ENCODE data around the gene SLC25A41. TPM values are rescaled to one million over a fixed set of nuclear protein-coding genes. Genes with fewer than 3 reads are reported as not detected.

Gene SLC25A41
- total RNA-seq: not detected in 2 replicates

GRCh38 chr19:6433663-6434062, at the start of gene SLC25A41:
Gene SLC25A41, minus strand, starts transcription at chr19:6433763. Its CDS starts 70 bp downstream, at chr19:6433693.

GRCh38 chr19:6481541-6482342, 48.2 kb upstream of the SLC25A41 start, which contains the start of gene DENND1C:
Gene DENND1C, minus strand, starts transcription at chr19:6481787. Its CDS starts 92 bp downstream, at chr19:6481695.

GRCh38 chr19:6464070-6464873, 30.7 kb upstream of the SLC25A41 start, which contains the start of gene CRB3:
Gene CRB3, plus strand, starts transcription at chr19:6464271. Its CDS starts 431 bp downstream, at chr19:6464702.

GRCh38 chr19:6459262-6460098, 25.9 kb upstream of the SLC25A41 start, which contains the start of gene SLC25A23:
Gene SLC25A23, minus strand, starts transcription at chr19:6459792. Its CDS starts 164 bp downstream, at chr19:6459628.

GRCh38 chr19:6424195-6424938, 9.2 kb downstream of the SLC25A41 start, which contains the start of gene KHSRP:
Gene KHSRP, minus strand, starts transcription at chr19:6424811. Its CDS starts 110 bp downstream, at chr19:6424701.

GRCh38 chr19:6393074-6393982, 40.2 kb downstream of the SLC25A41 start, which contains the start of gene GTF2F1:
Gene GTF2F1, minus strand, starts transcription at chr19:6393164. Its CDS starts 169 bp downstream, at chr19:6392995.

Other genes starting within 250 kb of the SLC25A41 start
- gene MLLT1, start 153.8 kb downstream of the SLC25A41 start, total RNA-seq: 15.7 and 20.3 TPM in 2 replicates
- gene ACER1, start 100.2 kb downstream of the SLC25A41 start, total RNA-seq: not detected in 2 replicates
- gene CLPP, start 72.2 kb downstream of the SLC25A41 start, total RNA-seq: 131 and 155 TPM in 2 replicates
- gene ALKBH7, start 61.0 kb downstream of the SLC25A41 start, total RNA-seq: 37.8 and 64.3 TPM in 2 replicates
- 0.19 and 1.4 TPM in 2 replicates for gene PSPN, start 57.8 kb downstream of the SLC25A41 start, total RNA-seq
- 43.5 and 52.1 TPM in 2 replicates for gene GTF2F1, start 40.6 kb downstream of the SLC25A41 start, total RNA-seq
- 120 and 172 TPM in 2 replicates for gene KHSRP, start 9.0 kb downstream of the SLC25A41 start, total RNA-seq
- 43.7 and 50.1 TPM in 2 replicates for gene SLC25A23, start 26.0 kb upstream of the SLC25A41 start, total RNA-seq
- gene CRB3, start 30.5 kb upstream of the SLC25A41 start, total RNA-seq: 30.4 and 36.9 TPM in 2 replicates
- gene DENND1C, start 48.0 kb upstream of the SLC25A41 start, total RNA-seq: 0.05 and 0.14 TPM in 2 replicates
- gene TUBB4A, start 68.5 kb upstream of the SLC25A41 start, total RNA-seq: 0.14 TPM in 1 of 2 replicates, not detected in the other
- gene TNFSF9, start 97.3 kb upstream of the SLC25A41 start, total RNA-seq: 31.6 and 32.9 TPM in 2 replicates
- gene CD70, start 157.4 kb upstream of the SLC25A41 start, total RNA-seq: 0.35 TPM in 1 of 2 replicates, not detected in the other
- not detected in 2 replicates for gene TNFSF14, start 236.4 kb upstream of the SLC25A41 start, total RNA-seq

Data from airway epithelial cell (primary cell).